HepG2 (cell line): ENCODE data around the gene XRCC1.

Experiments used
- AFF4 ChIP-seq: sonication (generic); formaldehyde crosslinking; IDR thresholded peaks from 2 replicates; pipeline ENCODE4 v1.4.0; 2020; ENCODE audit warnings: missing genetic modification reagents
- DPF2 ChIP-seq: sonication (generic); formaldehyde crosslinking; IDR thresholded peaks from 2 replicates; pipeline ENCODE4 v1.4.0; 2020; ENCODE audit warnings: mild to moderate bottlenecking, low read depth, missing genetic modification reagents, borderline replicate concordance
- FOXK1 ChIP-seq: sonication (generic); formaldehyde crosslinking; IDR thresholded peaks from 2 replicates; pipeline ENCODE4 v1.4.0; 2020; ENCODE audit warnings: low read depth, missing genetic modification reagents, borderline replicate concordance
- FOXM1 ChIP-seq: sonication (generic); formaldehyde crosslinking; IDR thresholded peaks from 2 replicates; pipeline ENCODE4 v1.5.0; 2020; ENCODE audit warnings: missing genetic modification reagents
- ZNF530 ChIP-seq: sonication (generic); formaldehyde crosslinking; IDR thresholded peaks from 2 replicates; pipeline ENCODE4 v1.5.0; 2020; ENCODE audit warnings: low read depth, mild to moderate bottlenecking, missing genetic modification reagents
- ZSCAN22 ChIP-seq: sonication (generic); formaldehyde crosslinking; IDR thresholded peaks from 2 replicates; pipeline ENCODE4 v1.4.0; 2020; ENCODE audit warnings: mild to moderate bottlenecking, missing genetic modification reagents
- TF ChIP-seq, protein P1 (sequence below): sonication (generic); formaldehyde crosslinking; IDR thresholded peaks from 2 replicates; pipeline ENCODE4 v1.5.0; 2020; ENCODE audit warnings: mild to moderate bottlenecking, missing genetic modification reagents, moderate library complexity

GRCh38 chr19:43607238-43608205 is 32.2 kb upstream of the XRCC1 start:
- TF ChIP-seq AFF4 (CRISPR knock-in tag) (no peak), DPF2 (CRISPR knock-in tag) (no peak), FOXK1 (CRISPR knock-in tag) (no peak), FOXM1 (CRISPR knock-in tag) (no peak), ZSCAN22 (CRISPR knock-in tag) (no peak), ZNF530 (CRISPR knock-in tag) (no peak)
- TF ChIP-seq, protein P1, sequence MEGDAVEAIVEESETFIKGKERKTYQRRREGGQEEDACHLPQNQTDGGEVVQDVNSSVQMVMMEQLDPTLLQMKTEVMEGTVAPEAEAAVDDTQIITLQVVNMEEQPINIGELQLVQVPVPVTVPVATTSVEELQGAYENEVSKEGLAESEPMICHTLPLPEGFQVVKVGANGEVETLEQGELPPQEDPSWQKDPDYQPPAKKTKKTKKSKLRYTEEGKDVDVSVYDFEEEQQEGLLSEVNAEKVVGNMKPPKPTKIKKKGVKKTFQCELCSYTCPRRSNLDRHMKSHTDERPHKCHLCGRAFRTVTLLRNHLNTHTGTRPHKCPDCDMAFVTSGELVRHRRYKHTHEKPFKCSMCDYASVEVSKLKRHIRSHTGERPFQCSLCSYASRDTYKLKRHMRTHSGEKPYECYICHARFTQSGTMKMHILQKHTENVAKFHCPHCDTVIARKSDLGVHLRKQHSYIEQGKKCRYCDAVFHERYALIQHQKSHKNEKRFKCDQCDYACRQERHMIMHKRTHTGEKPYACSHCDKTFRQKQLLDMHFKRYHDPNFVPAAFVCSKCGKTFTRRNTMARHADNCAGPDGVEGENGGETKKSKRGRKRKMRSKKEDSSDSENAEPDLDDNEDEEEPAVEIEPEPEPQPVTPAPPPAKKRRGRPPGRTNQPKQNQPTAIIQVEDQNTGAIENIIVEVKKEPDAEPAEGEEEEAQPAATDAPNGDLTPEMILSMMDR (CRISPR knock-in tag), result no peak
